Uterus (tissue), 2 donors: Measurements from ENCODE around the gene MAP3K19.

Experiments
- CTCF ChIP-seq, 4 experiments: fragments of 200-600 bp in 2 of 4; fragments of 450-650 bp in 2 of 4; sonication (generic) in 2 of 4; IDR thresholded peaks; one replicate each; pipeline ENCODE4 v1.5.1; 2016 to 2019; ENCODE audit warnings: antibody characterized with exemption in 4 of 4, mild to moderate bottlenecking in 2 of 4, moderate library complexity in 1 of 4
- POLR2A ChIP-seq, 2 donors: fragments of 450-650 bp; IDR thresholded peaks; one replicate each; pipeline ENCODE4 v1.6.1; 2016; ENCODE audit warnings: antibody characterized with exemption in 2 of 2, mild to moderate bottlenecking in 1 of 2, moderate library complexity in 1 of 2

DNA sequence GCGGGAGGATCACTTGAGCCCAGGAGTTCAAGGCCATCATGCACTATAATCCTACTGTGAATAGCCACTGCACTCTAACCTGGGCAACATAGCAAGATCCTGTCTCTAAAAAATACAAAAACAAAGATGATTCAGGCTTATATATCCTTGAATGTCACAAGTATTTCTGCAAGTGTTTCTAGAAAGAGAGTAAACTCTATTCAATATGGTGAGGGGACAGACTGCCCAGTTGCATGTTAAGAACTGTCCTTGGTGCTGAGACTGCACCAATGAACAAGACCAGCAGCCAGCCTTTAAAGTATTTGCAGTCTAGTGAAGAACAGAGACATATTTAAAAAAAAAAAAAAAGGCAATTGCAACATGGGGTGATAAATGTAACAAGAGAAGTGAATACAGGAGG lies 16.4 kb downstream of the MAP3K19 start:
- no peak for TF ChIP-seq CTCF (IDR thresholded peaks at IDR 0.05)
- TF ChIP-seq POLR2A (IDR thresholded peaks at IDR 0.05): no peak
